K562 (cell line): ENCODE data around the gene FGGY. TPM values are rescaled to one million over a fixed set of nuclear protein-coding genes. Genes with fewer than 3 reads are reported as not detected.

Experiments used
- ATAC-seq: fragments of 200-7000 bp; cut with Tn5 transposase; 3 replicates; pipeline ENCODE4 v1.9.1; 2020; ENCODE audit warnings: moderate library complexity
- BruUV-seq: library from RNA; stranded (reverse); fragments of 400-500 nt; replicated peaks from 2 replicates; lab custom pipeline; 2021; lab: Mats Ljungman, UMichigan
- CTCF ChIA-PET: fragments of 300-600 bp; formaldehyde crosslinking; extraction: SDS; loops from one replicate; lab custom pipeline; 2021; ENCODE audit warnings: low intra/inter-chr PET ratio; lab: Yijun Ruan, JAX
- POLR2A ChIA-PET: fragments of 300-600, 350-650 bp; sonication (Branson Sonifier 250); formaldehyde crosslinking; extraction: SDS; loops from one replicate; lab custom pipeline; 2021; ENCODE audit warnings: antibody characterized with exemption, inconsistent platforms; lab: Yijun Ruan, JAX
- DNase-seq, 4 experiments: peaks; one replicate each; pipeline versions ENCODE4 v3.0.0 to v3.0.0-alpha.2; 2011 to 2018; ENCODE audit warnings: low spot score in 3 of 4, mixed read lengths in 3 of 4; ENCODE audit errors: extremely low read depth in 1 of 4
- FAIRE-seq: peaks from 2 replicates; lab custom pipeline; 2011; peaks lifted over from hg19 to GRCh38; lab: Jason Lieb, UNC
- H2AFZ ChIP-seq: 2 replicates; pipeline ENCODE4 v1.6.0; 2011; ENCODE audit warnings: low read depth, low read length, control low read depth, inconsistent platforms
- H3K27ac ChIP-seq: fragments of 200-600 bp; 3 replicates; pipeline ENCODE4 v1.8.0; 2011; ENCODE audit warnings: low read depth, mild to moderate bottlenecking, control low read depth, inconsistent platforms, low read length, moderate library complexity, mixed read lengths; ENCODE audit errors: extremely low read depth
- H3K27me3 ChIP-seq, 2 experiments: fragments of 300-600 bp in 1 of 2; 2 replicates in 1 of 2; 3 replicates in 1 of 2; pipeline versions ENCODE4 v1.6.0 to v1.8.0; 2011; ENCODE audit warnings: inconsistent platforms in 2 of 2, low read length in 2 of 2, mild to moderate bottlenecking in 1 of 2, mixed read lengths in 1 of 2, moderate library complexity in 1 of 2; ENCODE audit not compliant: control insufficient read depth in 2 of 2, insufficient read depth in 2 of 2
- H3K36me3 ChIP-seq: fragments of 300-600 bp; 3 replicates; pipeline ENCODE4 v1.8.0; 2011; ENCODE audit warnings: mild to moderate bottlenecking, low read length, inconsistent platforms; ENCODE audit not compliant: control insufficient read depth, insufficient read depth
- H3K4me1 ChIP-seq, 2 experiments: fragments of 200-600 bp in 1 of 2; replicated peaks in 1 of 2; 2 replicates in 1 of 2; 3 replicates in 1 of 2; pipeline versions ENCODE4 v1.5.1 to v1.8.0; 2011; ENCODE audit warnings: inconsistent platforms in 2 of 2, low read length in 2 of 2, mild to moderate bottlenecking in 1 of 2, mixed read lengths in 1 of 2, moderate library complexity in 1 of 2; ENCODE audit not compliant: control insufficient read depth in 2 of 2, insufficient read depth in 2 of 2
- H3K4me2 ChIP-seq: 2 replicates; pipeline ENCODE4 v1.6.1; 2011; ENCODE audit warnings: low read length, control low read depth, inconsistent platforms, mixed read lengths; ENCODE audit not compliant: insufficient read depth
- H3K4me3 ChIP-seq: fragments of 200-600 bp; sonication (generic), shearing (Covaris generic); 2 replicates; pipeline ENCODE4 v1.5.1; 2016; ENCODE audit warnings: control low read depth, inconsistent platforms
- H3K79me2 ChIP-seq: fragments of 200-600 bp; 3 replicates; pipeline ENCODE4 v1.8.0; 2011; ENCODE audit warnings: low read length, inconsistent platforms; ENCODE audit not compliant: control insufficient read depth, insufficient read depth
- H3K9ac ChIP-seq, 2 experiments: 2 replicates each; pipeline versions ENCODE4 v1.6.0 to v1.6.1; 2011; ENCODE audit warnings: low read depth in 2 of 2, low read length in 2 of 2, control low read depth in 1 of 2, inconsistent platforms in 1 of 2, mild to moderate bottlenecking in 1 of 2, mixed read lengths in 1 of 2; ENCODE audit not compliant: insufficient read depth in 1 of 2
- H3K9me1 ChIP-seq: one replicate; pipeline ENCODE4 v1.6.0; 2011; ENCODE audit warnings: inconsistent platforms, mild to moderate bottlenecking, low read length, moderate library complexity; ENCODE audit not compliant: control insufficient read depth, insufficient read depth
- H3K9me3 ChIP-seq: replicated peaks from 2 replicates; pipeline ENCODE4 v1.5.1; 2011; ENCODE audit warnings: low read depth, low read length, inconsistent platforms; ENCODE audit not compliant: control insufficient read depth, insufficient read depth
- H4K20me1 ChIP-seq: replicated peaks from 2 replicates; pipeline ENCODE4 v1.6.1; 2011; ENCODE audit warnings: low read length, inconsistent platforms, mixed read lengths; ENCODE audit not compliant: control insufficient read depth, insufficient read depth
- BDP1 ChIP-seq: IDR thresholded peaks from 3 replicates; pipeline ENCODE4 v1.6.1; 2011; ENCODE audit not compliant: insufficient read length, insufficient read depth
- CBX5 ChIP-seq: IDR thresholded peaks from 2 replicates; pipeline ENCODE4 v1.6.1; 2014; ENCODE audit warnings: low read depth, borderline replicate concordance
- HSF4 ChIP-seq: fragments of 250-450 bp; sonication (Bioruptor Pico); IDR thresholded peaks from 2 replicates; pipeline ENCODE4 v2.1.2; 2022; ENCODE audit warnings: mild to moderate bottlenecking, moderate library complexity, borderline replicate concordance
- KDM5B ChIP-seq: fragments of 200-600 bp; sonication (generic); IDR thresholded peaks from 2 replicates; pipeline ENCODE4 v1.6.1; 2012; ENCODE audit warnings: low read depth, mild to moderate bottlenecking, moderate library complexity, low read length, control low read depth, inconsistent platforms; ENCODE audit not compliant: insufficient replicate concordance
- KHSRP ChIP-seq: fragments of 450-650 bp; IDR thresholded peaks from 2 replicates; pipeline ENCODE4 v1.6.1; 2017
- MCM5 ChIP-seq: fragments of 450-650 bp; IDR thresholded peaks from 2 replicates; pipeline ENCODE4 v1.6.1; 2016; ENCODE audit warnings: low read depth
- MEIS2 ChIP-seq: fragments of 450-650 bp; IDR thresholded peaks from 2 replicates; pipeline ENCODE4 v1.6.1; 2014; ENCODE audit warnings: mild to moderate bottlenecking; ENCODE audit not compliant: partially characterized antibody
- MTA1 ChIP-seq: fragments of 450-650 bp; IDR thresholded peaks from 2 replicates; pipeline ENCODE4 v1.6.1; 2017; ENCODE audit warnings: borderline replicate concordance
- SIRT6 ChIP-seq: IDR thresholded peaks from one replicate; pipeline ENCODE4 v1.6.1; 2012; ENCODE audit warnings: low read depth, mild to moderate bottlenecking, control low read depth, inconsistent platforms, low read length, moderate library complexity
- SMAD1 ChIP-seq: fragments of 150-350 bp; IDR thresholded peaks from 2 replicates; pipeline ENCODE4 v1.6.1; 2014; ENCODE audit warnings: low read length, low read depth; ENCODE audit not compliant: partially characterized antibody
- TSC22D4 ChIP-seq: fragments of 450-650 bp; IDR thresholded peaks from 2 replicates; pipeline ENCODE4 v1.6.1; 2016; ENCODE audit warnings: missing genetic modification characterization, missing biosample characterization, control low read depth
- WGBS: fragments of 100-300 bp; shearing (Covaris generic); methylation state at CpG from one replicate; pipeline ENCODE4 v1.1.6; 2016; ENCODE audit warnings: low coverage, mixed read lengths; ENCODE audit not compliant: insufficient coverage; ENCODE audit errors: missing lambda C conversion rate; 5-methylcytosine and 5-hydroxymethylcytosine counted together
- in situ Hi-C: fragments of 300-500 bp; cut with MboI; formaldehyde crosslinking; loops from 4 replicates; pipeline ENCODE4 v1.15.0; 2018; ENCODE audit warnings: inconsistent platforms, mixed read lengths
- intact Hi-C: fragments of 100-400 bp; cut with micrococcal nuclease; formaldehyde crosslinking; loops from 2 replicates; pipeline ENCODE4 v1.14.2; 2022
- polyA plus RNA-seq, 8 experiments: library from polyadenylated mRNA; depleted of rRNA in 4 of 8; stranded (reverse) in 5 of 8; unstranded in 3 of 8; fragments of >200 nt; fragmentation: Nextera tagmentation in 2 of 8; fragmentation: Illumina TruSeq in 1 of 8; extraction: Ambion mirVana in 2 of 8; extraction: Trizol in 1 of 8; gene quantifications; 2 replicates each; pipeline versions ENCODE4 v1.2.1 to v1.2.3, GENCODE V29; 2011 to 2014; ENCODE audit warnings: inconsistent platforms in 1 of 8, missing spikeins in 1 of 8
- total RNA-seq, 7 experiments: library from RNA; depleted of rRNA in 6 of 7; stranded (reverse); fragments of >200 nt in 6 of 7; fragmentation: Illumina TruSeq in 2 of 7; extraction: Trizol in 2 of 7; gene quantifications; 2 replicates each; pipeline versions ENCODE4 v1.2.1 to v1.2.3, GENCODE V29; 2011 to 2021; ENCODE audit warnings: low replicate concordance in 1 of 7
- TF ChIP-seq, protein P1 (sequence below): fragments of 250-450 bp; sonication (Bioruptor Pico); IDR thresholded peaks from 2 replicates; pipeline ENCODE4 v1.5.0; 2021

The FGGY gene
- total and polyA plus RNA-seq, 9 of the 15 experiments (the other 6 are each of a cell fraction or from before 2014, with no cell fraction given), result 9.7 to 19.2 (median 12.6) TPM

DNA sequence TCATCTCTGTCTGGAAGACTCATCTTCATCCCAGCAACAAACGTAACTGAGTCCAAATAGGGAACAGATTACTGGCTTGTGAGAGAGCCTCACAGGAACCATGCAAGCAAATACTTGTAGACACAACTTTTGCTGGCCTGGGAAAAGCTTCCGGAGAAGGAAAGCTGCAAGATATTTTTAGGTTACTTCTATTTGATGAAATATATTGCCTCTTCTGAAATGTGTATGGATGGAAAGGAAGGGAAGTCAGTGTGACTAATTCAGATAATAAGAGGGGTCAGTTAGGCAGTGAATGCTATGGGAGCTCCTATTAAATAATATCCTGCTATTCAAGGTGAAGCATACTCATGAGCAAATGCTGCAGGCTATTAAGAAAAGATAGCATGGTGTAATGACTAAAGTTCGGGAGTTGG, 20.4 kb upstream of the FGGY start:
- Histone ChIP-seq H3K9ac (no peak overlapping the region), H3K9me1 (no peaks in the 10 kb centered on the region), H3K4me3 (no peak overlapping the region), H3K9me3 (no peaks in the 10 kb centered on the region)
- no TSS peak for BruUV-seq
- in situ Hi-C loops, result no loop called here
- no peak for TF ChIP-seq SMAD1
- TF ChIP-seq, all 486 proteins: peak for 0
- DNase-seq (no peak), FAIRE-seq (no peak), ATAC-seq (no peak)
- CTCF ChIA-PET, result no interaction called here
- H3K27ac ChIP-seq, result no peak overlapping the region
- no peaks in the 10 kb centered on the region for H3K36me3 ChIP-seq
- H4K20me1 ChIP-seq, result no peaks in the 10 kb centered on the region
- 0% methylated on average over 3 of the region's 3 CpGs for WGBS
- H3K4me2 ChIP-seq, result no peak overlapping the region
- H2AFZ ChIP-seq, result no peak overlapping the region
- H3K4me1 ChIP-seq, result peaks cover 0 to 7% of the 10 kb centered on the region in 2 experiments; a peak in 2 of 5 replicates
- POLR2A ChIA-PET, result no interaction called here
- no peaks in the 10 kb centered on the region for H3K27me3 ChIP-seq
- intact Hi-C loops, result no loop called here
- no peaks in the 10 kb centered on the region for H3K79me2 ChIP-seq

DNA sequence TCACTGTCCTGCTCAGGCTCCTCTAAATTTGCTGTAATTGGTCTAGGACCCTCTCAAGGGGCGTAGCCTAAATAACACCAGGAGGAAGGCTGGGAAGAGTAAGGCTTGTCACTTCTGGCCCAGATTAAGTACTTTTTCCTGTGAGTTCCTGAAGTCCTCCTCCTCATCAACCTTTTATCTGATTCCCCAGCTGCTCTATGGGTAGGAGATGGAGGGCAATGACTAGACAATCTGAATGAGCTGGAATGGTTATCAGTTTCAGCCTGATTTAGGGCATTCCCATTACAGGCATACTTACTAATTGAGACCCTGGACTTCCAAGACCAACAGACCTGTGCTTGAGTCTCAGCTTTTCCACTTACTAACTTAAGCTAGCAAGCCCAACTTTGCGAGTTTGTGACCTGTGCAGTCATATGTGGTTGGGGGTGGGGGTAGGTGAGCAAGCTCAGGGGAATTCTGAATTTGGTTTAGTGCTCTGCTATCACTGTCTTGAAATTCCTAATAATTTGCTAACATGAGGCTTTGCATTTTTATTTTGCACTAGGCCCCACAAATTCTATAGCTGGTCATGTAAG, 18.0 kb upstream of the FGGY start:
- Histone ChIP-seq H2AFZ (no peak overlapping the region), H3K4me3 (no peak overlapping the region), H3K9ac (no peak overlapping the region), H3K9me1 (no peaks in the 10 kb centered on the region), H3K27me3 (peaks cover 0 to 9% of the 10 kb centered on the region in 2 experiments; a peak in 2 of 5 replicates), H3K9me3 (no peaks in the 10 kb centered on the region), H4K20me1 (no peaks in the 10 kb centered on the region), H3K4me1 (peaks cover 0 to 7% of the 10 kb centered on the region in 2 experiments; a peak in 2 of 5 replicates), H3K4me2 (no peak overlapping the region), H3K27ac (no peak overlapping the region), H3K36me3 (no peaks in the 10 kb centered on the region), H3K79me2 (no peaks in the 10 kb centered on the region)
- intact Hi-C loops (no loop called here), in situ Hi-C loops (no loop called here)
- no TSS peak for BruUV-seq
- ChIA-PET CTCF (no interaction called here), POLR2A (interaction anchor here (0.7 to 1.3 kb wide), 3 partner anchors 15 to 50 kb away, joined by 3 to 5 read pairs (median 4); partner anchors contain the start of gene FGGY)
- FAIRE-seq (peak; percentile 37), ATAC-seq (no peak), DNase-seq (peak in 2 of 4 experiments; percentile 18 to 45)
- WGBS, result 0% methylated on average over 2 of the region's 2 CpGs
- TF ChIP-seq KHSRP (no peak), MCM5 (no peak), TSC22D4 (tag) (no peak), HSF4 (CRISPR knock-in tag) (no peak), MEIS2 (peak; percentile 73), CBX5 (no peak), MTA1 (peak; percentile 45; the same call in 1 of the 2 replicates), SIRT6 (no peak), BDP1 (no peak), KDM5B (no peak)
- TF ChIP-seq, protein P1, sequence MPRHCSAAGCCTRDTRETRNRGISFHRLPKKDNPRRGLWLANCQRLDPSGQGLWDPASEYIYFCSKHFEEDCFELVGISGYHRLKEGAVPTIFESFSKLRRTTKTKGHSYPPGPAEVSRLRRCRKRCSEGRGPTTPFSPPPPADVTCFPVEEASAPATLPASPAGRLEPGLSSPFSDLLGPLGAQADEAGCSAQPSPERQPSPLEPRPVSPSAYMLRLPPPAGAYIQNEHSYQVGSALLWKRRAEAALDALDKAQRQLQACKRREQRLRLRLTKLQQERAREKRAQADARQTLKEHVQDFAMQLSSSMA, result no peak
